Ovary (tissue), 3 donors: Measurements from ENCODE around the gene SERPINA5.

Experiments used
- POLR2A ChIP-seq: fragments of 450-650 bp; IDR thresholded peaks from one replicate; pipeline ENCODE4 v1.6.1; 2017; ENCODE audit warnings: antibody characterized with exemption, mild to moderate bottlenecking, moderate library complexity
- TF ChIP-seq, protein P1 (sequence below), 3 donors: fragments of 450-650 bp in 2 of 3; fragments of 200-600 bp in 1 of 3; IDR thresholded peaks; one replicate each; pipeline versions ENCODE4 v1.5.1 to v1.8.0; 2016 to 2022; ENCODE audit warnings: antibody characterized with exemption in 3 of 3, mild to moderate bottlenecking in 1 of 3
- donor health status: DM: no; HTN: no; CAD: no.

DNA sequence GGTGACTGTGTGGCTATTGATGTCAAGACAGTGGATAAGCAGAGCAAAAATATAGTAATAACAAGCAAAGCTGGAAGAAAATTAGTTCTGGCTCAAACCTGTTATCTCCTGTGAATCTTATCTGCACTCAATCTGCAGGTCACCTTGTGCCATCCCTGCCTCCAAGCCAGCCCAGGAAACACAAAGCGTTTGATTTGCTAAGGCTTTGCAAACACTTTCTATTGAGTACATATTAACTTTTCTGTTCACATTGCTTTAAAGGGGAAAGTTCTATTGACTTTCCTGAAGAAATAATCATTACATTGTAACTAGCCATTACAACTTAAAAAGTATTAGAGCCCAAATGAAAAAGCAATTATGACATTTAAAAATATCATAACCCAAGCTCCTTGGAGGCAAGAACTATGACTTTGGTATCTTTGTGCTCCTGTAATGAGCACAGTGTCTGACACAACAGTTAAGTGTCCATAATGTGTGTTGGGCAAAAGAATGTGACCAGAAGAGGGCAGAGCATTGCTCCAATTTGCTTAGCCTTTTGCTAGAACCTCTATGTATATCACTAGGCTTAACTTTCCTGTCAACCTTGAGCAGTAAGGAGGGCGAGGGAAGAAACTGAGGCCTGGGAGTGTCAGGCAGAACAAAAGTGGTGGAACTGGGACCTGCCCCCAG lies 55.7 kb downstream of the SERPINA5 start:
- TF ChIP-seq POLR2A: no peak
- TF ChIP-seq, protein P1, sequence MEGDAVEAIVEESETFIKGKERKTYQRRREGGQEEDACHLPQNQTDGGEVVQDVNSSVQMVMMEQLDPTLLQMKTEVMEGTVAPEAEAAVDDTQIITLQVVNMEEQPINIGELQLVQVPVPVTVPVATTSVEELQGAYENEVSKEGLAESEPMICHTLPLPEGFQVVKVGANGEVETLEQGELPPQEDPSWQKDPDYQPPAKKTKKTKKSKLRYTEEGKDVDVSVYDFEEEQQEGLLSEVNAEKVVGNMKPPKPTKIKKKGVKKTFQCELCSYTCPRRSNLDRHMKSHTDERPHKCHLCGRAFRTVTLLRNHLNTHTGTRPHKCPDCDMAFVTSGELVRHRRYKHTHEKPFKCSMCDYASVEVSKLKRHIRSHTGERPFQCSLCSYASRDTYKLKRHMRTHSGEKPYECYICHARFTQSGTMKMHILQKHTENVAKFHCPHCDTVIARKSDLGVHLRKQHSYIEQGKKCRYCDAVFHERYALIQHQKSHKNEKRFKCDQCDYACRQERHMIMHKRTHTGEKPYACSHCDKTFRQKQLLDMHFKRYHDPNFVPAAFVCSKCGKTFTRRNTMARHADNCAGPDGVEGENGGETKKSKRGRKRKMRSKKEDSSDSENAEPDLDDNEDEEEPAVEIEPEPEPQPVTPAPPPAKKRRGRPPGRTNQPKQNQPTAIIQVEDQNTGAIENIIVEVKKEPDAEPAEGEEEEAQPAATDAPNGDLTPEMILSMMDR (IDR thresholded peaks at IDR 0.05): no peak
